HG02840 (cell line): ENCODE measurements around the gene SHISA2.
"Not testable (repeated sequence)": the region's sequence is repeated elsewhere in the genome, so short reads cannot be mapped to it uniquely, and the experiment has no call there.

Source experiments
- ATAC-seq: cut with Tn5 transposase; IDR thresholded peaks from one replicate; pipeline ENCODE4 v1.9.1; 2021; ENCODE audit warnings: mild to moderate bottlenecking, moderate library complexity, moderate number of reproducible peaks; ENCODE audit not compliant: unreplicated experiment, low FRiP score

SHISA2 gene

GRCh38 chr13:26051657-26052311 is at the start of gene SHISA2:
TSS of gene SHISA2 (minus strand) at chr13:26052016. CDS start at chr13:26050975, 1,041 bp downstream.
- no peak for ATAC-seq

DNA sequence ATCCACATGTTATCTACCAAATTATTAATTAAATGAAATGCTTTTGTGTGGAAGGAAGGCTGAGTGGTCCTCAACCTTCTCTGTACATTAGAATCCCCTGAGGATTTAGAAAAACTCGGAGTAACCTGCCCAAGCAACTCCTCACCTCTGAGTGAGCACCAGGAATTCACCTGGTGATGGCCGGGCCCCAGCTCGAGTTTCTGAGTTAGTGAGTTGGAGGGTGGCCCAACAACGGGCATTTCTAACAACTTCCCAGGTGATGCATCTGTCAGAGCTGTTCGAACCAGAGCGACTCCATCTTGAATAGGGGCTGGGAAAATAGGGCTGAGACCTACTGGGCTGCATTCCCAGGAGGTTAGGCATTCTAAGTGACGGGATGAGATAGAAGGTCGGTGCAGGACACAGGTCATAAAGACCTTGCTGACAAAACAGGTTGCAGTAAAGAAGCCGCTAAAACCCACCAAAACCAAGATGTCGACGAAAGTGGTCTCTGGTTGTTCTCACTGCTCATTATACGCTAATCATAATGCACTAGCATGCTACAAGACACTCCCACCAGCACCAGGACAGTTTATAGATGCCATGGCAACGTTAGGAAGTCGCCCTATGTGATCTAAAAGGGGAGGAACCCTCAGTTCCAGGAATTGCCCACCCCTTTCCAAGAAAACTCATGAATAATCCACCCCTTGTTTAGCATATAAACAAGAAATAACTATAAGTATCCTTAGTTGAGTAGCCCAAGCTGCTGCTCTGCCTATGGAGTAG is 44.2 kb upstream of the SHISA2 start:
- no peak for ATAC-seq

GRCh38 chr13:26095338-26095737 is 43.5 kb upstream of the SHISA2 start:
- no peak for ATAC-seq

GRCh38 chr13:26076821-26077220 is 25.0 kb upstream of the SHISA2 start:
- not testable (repeated sequence) for ATAC-seq

- ATAC-seq, result no peak
These were observed 23.7 kb upstream of the SHISA2 start for GRCh38 chr13:26075498-26075897.

DNA sequence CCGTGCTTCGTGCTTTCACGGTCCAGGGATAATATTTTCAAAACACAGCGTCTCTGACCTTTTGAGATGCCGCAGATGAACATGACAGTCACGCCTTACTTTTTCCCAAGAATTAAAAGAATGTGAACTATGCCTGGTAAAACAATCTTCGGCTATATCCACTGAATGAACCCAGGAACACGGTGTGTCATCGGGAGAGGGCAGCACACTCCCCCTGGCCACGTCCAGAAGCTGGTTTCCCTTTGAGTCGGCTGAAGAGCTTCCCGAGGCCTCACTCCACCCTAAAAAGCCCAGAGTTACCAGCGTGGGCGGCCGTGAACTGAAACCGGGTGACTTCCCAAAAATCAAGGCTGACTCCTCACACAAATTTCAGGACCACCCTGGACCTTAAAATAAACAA is 22.9 kb upstream of the SHISA2 start:
- no peak for ATAC-seq

GRCh38 chr13:26072335-26072734 is 20.5 kb upstream of the SHISA2 start:
- ATAC-seq, result not testable (repeated sequence)

- ATAC-seq, result no peak
These were observed 19.9 kb upstream of the SHISA2 start for GRCh38 chr13:26071691-26072090.

DNA sequence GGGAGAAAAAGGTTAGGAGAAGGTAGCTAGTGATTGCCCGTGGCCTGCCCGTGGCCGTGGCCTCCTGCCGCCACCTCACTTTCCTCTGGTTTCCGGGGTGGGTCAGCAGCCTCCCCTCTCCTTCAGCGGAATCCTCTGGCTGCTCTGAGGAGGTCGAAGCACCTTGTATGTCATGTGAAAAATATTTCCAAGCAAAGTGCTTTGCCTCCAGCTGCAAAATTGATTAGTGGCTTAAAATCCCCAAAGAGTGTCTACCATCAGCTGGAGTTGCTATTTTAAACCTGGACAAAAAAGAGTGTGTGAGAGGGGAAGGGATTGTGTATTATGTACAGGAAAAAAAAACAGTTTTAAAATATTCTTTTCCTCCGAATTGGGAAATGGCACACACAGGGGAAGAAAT is 17.8 kb upstream of the SHISA2 start:
- not testable (repeated sequence) for ATAC-seq

DNA sequence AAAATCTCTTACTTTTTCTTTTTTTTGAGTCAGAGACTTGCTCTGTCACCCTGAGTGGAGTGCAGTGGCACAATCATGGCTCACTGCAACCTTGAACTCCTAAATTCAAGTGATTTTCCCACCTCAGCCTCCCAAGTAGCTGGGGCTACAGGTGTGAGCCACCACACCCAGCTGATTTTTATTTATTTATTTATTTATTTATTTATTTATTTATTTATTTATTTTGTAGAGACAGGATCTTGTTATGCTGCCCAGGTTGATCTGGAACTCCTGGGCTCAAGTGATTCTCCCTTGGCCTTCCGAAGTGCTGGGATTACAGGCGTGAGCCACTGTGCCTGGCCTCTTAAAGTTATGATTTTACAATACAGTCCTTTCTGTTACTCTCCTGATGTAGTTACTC is 16.6 kb upstream of the SHISA2 start:
- ATAC-seq, result not testable (repeated sequence)

DNA sequence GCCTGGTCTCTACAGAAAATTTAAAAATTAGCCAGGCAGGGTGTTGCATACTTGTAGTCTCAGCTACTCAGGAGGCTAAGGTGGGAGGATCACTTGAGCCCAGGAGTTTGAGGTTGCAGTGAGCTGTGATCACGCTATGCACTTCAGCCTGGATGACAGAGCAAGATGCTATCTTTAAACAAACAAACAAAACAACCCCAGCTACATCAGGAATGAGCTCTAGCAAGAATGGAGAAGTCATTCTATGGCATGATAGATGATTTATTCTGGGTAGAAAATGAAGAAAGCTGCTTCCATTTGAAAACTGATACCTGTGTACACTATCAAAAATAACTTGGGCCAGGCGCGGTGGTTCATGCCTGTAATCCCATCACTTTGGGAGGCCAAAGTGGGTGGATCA is 15.8 kb upstream of the SHISA2 start:
- ATAC-seq, result no peak

- ATAC-seq, result not testable (repeated sequence)
These were observed 14.7 kb upstream of the SHISA2 start for GRCh38 chr13:26066492-26066891.

DNA sequence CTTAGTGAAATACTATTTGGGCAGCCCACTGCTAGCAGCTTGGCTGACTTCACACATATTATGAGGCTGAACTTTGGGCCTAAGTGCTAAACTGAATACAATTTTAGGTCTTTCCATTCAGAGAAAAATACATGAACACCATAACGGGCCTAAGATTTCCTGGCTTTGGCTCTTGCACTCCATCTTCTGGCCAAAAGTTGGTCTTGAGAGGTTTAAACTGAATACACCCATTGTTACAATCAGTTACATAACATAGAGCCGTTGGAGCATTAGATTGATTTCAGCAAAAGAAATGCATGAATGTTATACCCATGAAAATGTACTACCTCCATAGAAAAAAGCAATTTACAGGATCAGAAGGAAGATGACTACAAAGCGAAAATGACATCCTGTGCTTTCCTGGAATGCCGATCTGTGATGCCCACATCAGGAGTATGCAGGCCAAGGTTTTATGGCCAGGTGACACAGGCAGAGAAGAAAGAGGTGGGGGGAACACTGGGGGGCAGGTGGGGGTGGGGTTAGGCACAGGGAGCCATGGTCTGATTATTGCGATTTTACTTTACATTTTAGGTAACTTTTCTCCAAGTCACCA is 11.1 kb upstream of the SHISA2 start:
- ATAC-seq, result no peak

DNA sequence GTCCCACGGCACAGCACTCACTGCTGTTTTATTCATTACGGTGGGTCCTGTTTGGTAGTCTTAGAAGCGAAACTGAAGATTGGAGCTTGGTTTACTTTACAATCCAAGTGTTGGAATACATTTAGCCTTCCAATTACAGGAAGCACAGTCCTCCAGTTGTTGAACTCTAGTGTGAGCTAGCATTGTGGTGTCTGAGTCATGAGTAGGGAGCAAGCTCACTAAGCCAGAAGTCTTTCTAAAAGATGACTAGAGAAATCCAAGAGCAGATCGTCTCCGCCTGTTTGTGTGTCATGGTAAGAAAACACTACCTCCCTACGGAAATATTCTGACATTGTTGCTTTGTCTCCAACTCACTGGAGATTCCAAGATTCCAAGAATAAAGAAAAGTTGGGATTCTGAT is 10.1 kb upstream of the SHISA2 start:
- no peak for ATAC-seq

- ATAC-seq, result no peak
These were observed 9.4 kb upstream of the SHISA2 start for GRCh38 chr13:26061256-26061655.

- no peak for ATAC-seq
These were observed 8.5 kb upstream of the SHISA2 start for GRCh38 chr13:26060357-26060756.

- no peak for ATAC-seq
These were observed 6.9 kb upstream of the SHISA2 start for GRCh38 chr13:26058704-26059103.

- ATAC-seq, result no peak
These were observed 3.1 kb upstream of the SHISA2 start for GRCh38 chr13:26054896-26055295.

DNA sequence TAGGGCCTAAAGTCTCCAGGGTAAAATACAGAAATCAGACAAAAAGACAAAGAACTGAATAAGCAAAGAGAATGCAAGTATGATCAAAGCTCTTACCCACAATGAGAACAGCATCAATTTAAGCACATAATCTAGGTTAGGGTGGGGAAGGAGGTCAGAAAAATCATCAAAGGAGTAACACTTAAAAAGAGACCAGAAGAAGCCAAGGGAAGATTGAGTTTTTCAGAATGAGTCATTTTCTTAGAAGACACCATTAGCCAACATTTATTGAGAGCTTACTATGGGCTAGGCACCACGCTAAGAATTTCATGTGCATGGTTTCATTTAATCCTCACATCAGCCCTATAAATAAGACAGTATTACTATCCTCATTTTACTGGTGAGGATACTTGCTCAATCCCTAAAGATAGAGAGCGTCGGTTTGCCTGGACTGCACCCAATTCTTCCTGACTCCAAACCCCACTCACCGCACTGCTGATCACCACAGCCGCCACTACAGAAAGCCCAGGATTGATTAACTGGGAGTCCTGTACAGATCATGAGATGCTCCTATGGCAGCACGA is 1.7 kb upstream of the SHISA2 start:
- ATAC-seq, result no peak

DNA sequence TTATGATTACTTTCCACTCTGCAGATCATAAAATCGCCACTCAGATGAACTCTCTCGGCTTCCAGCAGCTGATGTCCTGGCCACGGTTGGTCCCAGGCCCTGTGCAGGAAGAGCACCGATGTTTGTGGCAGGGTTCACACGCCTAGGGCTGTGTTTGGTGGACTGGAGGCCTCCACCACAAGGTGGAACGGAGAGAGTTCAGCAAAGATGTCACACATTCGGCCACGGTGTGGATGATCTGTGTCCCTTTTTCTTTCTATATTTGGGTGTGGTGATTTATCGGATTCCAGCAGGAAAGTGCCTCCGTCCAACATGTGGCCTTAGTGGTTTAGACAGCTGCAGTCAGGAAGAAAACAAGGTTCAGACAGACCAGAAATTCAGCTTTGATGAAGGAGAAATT is 521 bp upstream of the SHISA2 start:
- no peak for ATAC-seq

GRCh38 chr13:26051231-26051656 is 572 bp downstream of the SHISA2 start:
- no peak for ATAC-seq
